Glutamatergic neuron (in vitro differentiated cells): ENCODE results near the gene DHDH. TPM values are rescaled to one million over a fixed set of nuclear protein-coding genes. Genes with fewer than 3 reads are reported as not detected.

Source experiments
- DNase-seq: peaks from one replicate; pipeline ENCODE4 v3.0.0; 2022
- H3K27ac Mint-ChIP-seq: one replicate; pipeline ENCODE4 v1.8.0; 2020; ENCODE audit warnings: mild to moderate bottlenecking, mixed read lengths, inconsistent platforms; ENCODE audit not compliant: unreplicated experiment
- H3K27me3 Mint-ChIP-seq: one replicate; pipeline ENCODE4 v1.8.0; 2020; ENCODE audit warnings: mild to moderate bottlenecking, moderate library complexity, mixed read lengths, inconsistent platforms; ENCODE audit not compliant: unreplicated experiment
- H3K36me3 Mint-ChIP-seq: one replicate; pipeline ENCODE4 v1.8.0; 2020; ENCODE audit warnings: mild to moderate bottlenecking, mixed read lengths, inconsistent platforms; ENCODE audit not compliant: unreplicated experiment
- H3K4me1 Mint-ChIP-seq: one replicate; pipeline ENCODE4 v1.8.0; 2020; ENCODE audit warnings: mild to moderate bottlenecking, low read depth, mixed read lengths, inconsistent platforms; ENCODE audit not compliant: unreplicated experiment
- H3K4me3 Mint-ChIP-seq: one replicate; pipeline ENCODE4 v1.8.0; 2020; ENCODE audit warnings: mild to moderate bottlenecking, mixed read lengths, inconsistent platforms; ENCODE audit not compliant: unreplicated experiment
- H3K9me3 Mint-ChIP-seq: one replicate; pipeline ENCODE4 v1.8.0; 2020; ENCODE audit warnings: mild to moderate bottlenecking, moderate library complexity, mixed read lengths, inconsistent platforms; ENCODE audit not compliant: unreplicated experiment
- total RNA-seq: library from RNA; stranded (reverse); fragmentation: NEBNext Ultra II Directional; extraction: Animal tissue kit (Norgen Biotek cat#: 25700); gene quantifications from one replicate; pipeline ENCODE4 v1.2.1, GENCODE V29; 2021; ENCODE audit not compliant: unreplicated experiment
- TF ChIP-seq, protein P1 (sequence below): fragments of 200-600 bp; sonication (generic); IDR thresholded peaks from one replicate; pipeline ENCODE4 v1.5.0; 2021; ENCODE audit not compliant: partially characterized antibody, unreplicated experiment

DHDH gene
- total RNA-seq, 1 donor from 2014 or later, result not detected

DNA sequence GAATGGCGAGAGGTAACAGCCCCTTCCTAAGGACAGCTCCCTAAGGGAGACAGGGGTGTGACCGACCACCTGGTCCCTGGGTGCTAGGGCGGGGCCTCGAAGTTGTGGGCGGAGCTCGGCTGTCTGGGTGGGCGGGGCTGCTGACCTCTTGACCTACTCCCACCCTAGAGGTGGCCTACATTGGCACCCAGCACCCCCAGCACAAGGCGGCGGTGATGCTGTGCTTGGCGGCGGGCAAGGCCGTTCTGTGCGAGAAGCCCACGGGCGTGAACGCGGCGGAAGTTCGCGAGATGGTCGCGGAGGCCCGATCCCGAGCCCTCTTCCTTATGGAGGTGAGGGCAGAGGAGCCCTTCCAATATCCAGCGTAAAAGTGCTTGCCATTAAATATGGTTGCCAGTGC, 2.4 kb downstream of the DHDH start:
- H3K27me3 Mint-ChIP-seq, result peaks cover 4% of the 10 kb centered on the region
- TF ChIP-seq, protein P1, sequence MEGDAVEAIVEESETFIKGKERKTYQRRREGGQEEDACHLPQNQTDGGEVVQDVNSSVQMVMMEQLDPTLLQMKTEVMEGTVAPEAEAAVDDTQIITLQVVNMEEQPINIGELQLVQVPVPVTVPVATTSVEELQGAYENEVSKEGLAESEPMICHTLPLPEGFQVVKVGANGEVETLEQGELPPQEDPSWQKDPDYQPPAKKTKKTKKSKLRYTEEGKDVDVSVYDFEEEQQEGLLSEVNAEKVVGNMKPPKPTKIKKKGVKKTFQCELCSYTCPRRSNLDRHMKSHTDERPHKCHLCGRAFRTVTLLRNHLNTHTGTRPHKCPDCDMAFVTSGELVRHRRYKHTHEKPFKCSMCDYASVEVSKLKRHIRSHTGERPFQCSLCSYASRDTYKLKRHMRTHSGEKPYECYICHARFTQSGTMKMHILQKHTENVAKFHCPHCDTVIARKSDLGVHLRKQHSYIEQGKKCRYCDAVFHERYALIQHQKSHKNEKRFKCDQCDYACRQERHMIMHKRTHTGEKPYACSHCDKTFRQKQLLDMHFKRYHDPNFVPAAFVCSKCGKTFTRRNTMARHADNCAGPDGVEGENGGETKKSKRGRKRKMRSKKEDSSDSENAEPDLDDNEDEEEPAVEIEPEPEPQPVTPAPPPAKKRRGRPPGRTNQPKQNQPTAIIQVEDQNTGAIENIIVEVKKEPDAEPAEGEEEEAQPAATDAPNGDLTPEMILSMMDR, result no peak
- H3K27ac Mint-ChIP-seq, result no peak overlapping the region
- no peaks in the 10 kb centered on the region for H3K36me3 Mint-ChIP-seq
- H3K4me1 Mint-ChIP-seq, result peaks cover 3% of the 10 kb centered on the region
- H3K9me3 Mint-ChIP-seq, result peaks cover 4% of the 10 kb centered on the region
- no peak overlapping the region for H3K4me3 Mint-ChIP-seq
- no peak for DNase-seq

DNA sequence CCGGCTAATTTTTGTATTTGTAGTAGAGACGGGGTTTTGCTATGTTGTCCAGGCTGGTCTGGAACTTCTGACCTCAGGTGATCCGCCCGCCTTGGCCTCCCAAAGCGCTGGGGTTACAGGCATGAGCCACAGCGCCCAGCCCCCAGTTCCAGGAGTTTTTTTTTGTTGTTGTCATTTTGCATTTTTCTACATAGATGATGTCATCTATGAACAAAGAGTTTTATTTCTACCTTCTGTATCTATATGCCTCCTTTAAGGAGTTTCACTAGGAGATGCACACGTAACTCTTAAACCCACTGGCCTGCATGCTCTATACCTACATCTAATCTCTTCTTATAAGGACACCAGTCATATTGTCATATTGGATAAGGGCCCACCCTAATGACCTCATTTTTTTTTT, 4.8 kb downstream of the DHDH start:
- H3K4me1 Mint-ChIP-seq, result peaks cover 1% of the 10 kb centered on the region
- DNase-seq, result no peak
- peaks cover 5% of the 10 kb centered on the region for H3K9me3 Mint-ChIP-seq
- no peaks in the 10 kb centered on the region for H3K36me3 Mint-ChIP-seq
- TF ChIP-seq, protein P1, result no peak
- H3K27ac Mint-ChIP-seq, result no peak overlapping the region
- peaks cover 4% of the 10 kb centered on the region for H3K27me3 Mint-ChIP-seq
- H3K4me3 Mint-ChIP-seq, result no peak overlapping the region

DNA sequence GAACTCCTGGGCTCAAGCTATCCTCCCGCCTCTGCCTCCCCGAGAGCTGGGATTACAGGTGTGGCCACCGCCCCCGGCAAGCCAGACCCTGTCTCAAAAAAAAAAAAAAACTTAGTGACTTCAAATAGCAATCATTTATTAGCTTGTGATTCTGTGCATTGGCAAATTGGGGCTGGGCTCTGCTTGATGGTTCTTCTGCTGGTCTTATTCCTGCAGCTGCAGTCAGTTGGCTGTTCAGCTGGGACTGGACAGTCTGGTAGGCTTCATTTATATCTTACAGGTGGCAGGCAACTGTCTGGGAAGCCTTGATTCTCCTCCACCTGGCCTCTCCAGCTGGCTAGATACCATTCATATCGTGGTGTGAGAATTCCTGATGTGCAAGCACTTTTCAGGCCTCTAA, 7.4 kb downstream of the DHDH start:
- H3K4me1 Mint-ChIP-seq, result no peaks in the 10 kb centered on the region
- TF ChIP-seq, protein P1, result no peak
- H3K27me3 Mint-ChIP-seq, result peaks cover 5% of the 10 kb centered on the region
- H3K27ac Mint-ChIP-seq, result no peak overlapping the region
- DNase-seq, result no peak
- no peak overlapping the region for H3K4me3 Mint-ChIP-seq
- H3K36me3 Mint-ChIP-seq, result no peaks in the 10 kb centered on the region
- H3K9me3 Mint-ChIP-seq, result peaks cover 5% of the 10 kb centered on the region

DNA sequence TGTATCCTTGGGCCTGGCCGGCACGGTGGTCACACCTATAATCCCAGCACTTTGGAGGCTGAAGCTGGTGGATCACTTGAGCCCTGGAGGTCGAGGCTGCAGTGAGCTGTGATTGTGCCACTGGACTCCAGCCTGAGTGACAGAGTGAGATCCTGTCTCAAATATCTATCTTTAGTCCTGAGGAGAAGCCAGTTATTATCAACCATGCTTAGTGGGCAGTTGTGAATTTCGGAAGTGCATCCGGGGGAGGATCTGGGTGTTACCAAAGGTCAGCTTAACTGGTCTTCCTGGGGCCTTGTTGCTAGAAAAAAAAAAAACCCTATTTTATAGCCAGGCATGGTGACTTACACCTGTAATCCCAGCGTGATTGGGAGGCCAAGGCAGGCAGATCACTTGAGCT, 9.6 kb downstream of the DHDH start:
- no peak overlapping the region for H3K27ac Mint-ChIP-seq
- peaks cover 5% of the 10 kb centered on the region for H3K27me3 Mint-ChIP-seq
- H3K4me3 Mint-ChIP-seq, result no peak overlapping the region
- TF ChIP-seq, protein P1, result no peak
- peaks cover 5% of the 10 kb centered on the region for H3K9me3 Mint-ChIP-seq
- DNase-seq, result no peak
- no peaks in the 10 kb centered on the region for H3K36me3 Mint-ChIP-seq
- no peaks in the 10 kb centered on the region for H3K4me1 Mint-ChIP-seq

DNA sequence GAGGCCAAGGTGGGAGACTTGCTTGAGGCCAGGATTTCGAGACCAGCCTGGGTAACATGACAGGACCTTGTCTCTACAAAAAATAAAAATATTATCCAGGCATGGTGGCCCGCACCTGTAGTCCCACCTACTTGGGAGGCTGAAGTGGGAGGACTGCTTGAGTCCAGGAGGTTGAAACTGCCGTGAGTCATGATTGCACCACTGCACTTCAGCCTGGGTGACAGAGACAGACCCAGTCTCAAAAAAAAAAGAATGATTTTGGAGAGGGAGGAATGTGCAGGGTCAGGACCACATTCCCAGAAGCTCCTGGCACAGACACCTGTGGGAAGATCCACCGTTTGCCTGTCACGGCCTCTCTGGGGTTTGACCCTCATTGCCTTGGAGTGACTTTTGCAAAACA, 11.9 kb downstream of the DHDH start:
- DNase-seq, result no peak
- H3K4me3 Mint-ChIP-seq, result no peak overlapping the region
- H3K27me3 Mint-ChIP-seq, result peaks cover 8% of the 10 kb centered on the region
- no peaks in the 10 kb centered on the region for H3K36me3 Mint-ChIP-seq
- H3K9me3 Mint-ChIP-seq, result peaks cover 6% of the 10 kb centered on the region
- peaks cover 5% of the 10 kb centered on the region for H3K4me1 Mint-ChIP-seq
- H3K27ac Mint-ChIP-seq, result no peak overlapping the region
- TF ChIP-seq, protein P1, result no peak
